Frontal cortex (tissue), 4 donors: ENCODE results near the gene NFATC1. TPM values are rescaled to one million over a fixed set of nuclear protein-coding genes. Genes with fewer than 3 reads are reported as not detected.

Experiments used
- DNase-seq, 2 donors: peaks; one replicate each; pipeline ENCODE4 v3.0.0; 2012; ENCODE audit warnings: low spot score in 2 of 2
- FAIRE-seq: peaks from 2 replicates; lab custom pipeline; 2012; peaks lifted over from hg19 to GRCh38; lab: Jason Lieb, UNC
- total RNA-seq: library from RNA; depleted of rRNA; stranded (reverse); fragments of >200 nt; gene quantifications from one replicate; pipeline ENCODE4 v1.2.3, GENCODE V29; 2014
- donor health status: control.
- donor health status: control.
- donor health status: control.

Gene NFATC1
- 0.41 TPM for total RNA-seq

DNA sequence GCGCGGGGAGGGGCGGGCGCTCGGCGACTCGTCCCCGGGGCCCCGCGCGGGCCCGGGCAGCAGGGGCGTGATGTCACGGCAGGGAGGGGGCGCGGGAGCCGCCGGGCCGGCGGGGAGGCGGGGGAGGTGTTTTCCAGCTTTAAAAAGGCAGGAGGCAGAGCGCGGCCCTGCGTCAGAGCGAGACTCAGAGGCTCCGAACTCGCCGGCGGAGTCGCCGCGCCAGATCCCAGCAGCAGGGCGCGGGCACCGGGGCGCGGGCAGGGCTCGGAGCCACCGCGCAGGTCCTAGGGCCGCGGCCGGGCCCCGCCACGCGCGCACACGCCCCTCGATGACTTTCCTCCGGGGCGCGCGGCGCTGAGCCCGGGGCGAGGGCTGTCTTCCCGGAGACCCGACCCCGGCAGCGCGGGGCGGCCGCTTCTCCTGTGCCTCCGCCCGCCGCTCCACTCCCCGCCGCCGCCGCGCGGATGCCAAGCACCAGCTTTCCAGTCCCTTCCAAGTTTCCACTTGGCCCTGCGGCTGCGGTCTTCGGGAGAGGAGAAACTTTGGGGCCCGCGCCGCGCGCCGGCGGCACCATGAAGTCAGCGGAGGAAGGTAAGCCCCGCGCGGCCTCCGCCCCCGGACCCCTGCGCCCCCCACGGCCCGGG, at the start of gene NFATC1:
NFATC1 (plus strand) TSS at position 170 of the 644 bp plus-strand sequence; CDS start at position 465, 295 bp downstream.
- DNase-seq (peak; percentile 71 to 87), FAIRE-seq (no peak)

DNA sequence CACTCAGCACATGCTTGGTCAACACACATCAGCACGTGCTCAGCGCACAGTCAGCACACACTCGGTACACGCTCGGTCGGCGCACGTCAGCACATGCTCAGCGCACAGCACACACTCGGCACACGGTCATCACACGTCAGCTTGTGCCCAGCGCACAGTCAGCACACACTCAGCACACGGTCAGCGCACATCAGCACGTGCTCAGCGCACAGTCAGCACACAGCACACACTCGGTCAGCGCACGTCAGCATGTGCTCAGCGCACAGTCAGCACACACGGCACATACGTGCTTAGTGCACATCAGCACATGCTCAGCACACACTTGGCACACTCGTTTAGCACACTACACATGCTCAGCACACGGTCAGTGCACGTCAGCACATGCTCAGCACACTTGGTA, 49.7 kb upstream of the NFATC1 start:
- FAIRE-seq, result no peak

GRCh38 chr18:79348066-79348465, 47.7 kb upstream of the NFATC1 start:
- DNase-seq, result no peak
- no peak for FAIRE-seq

More for the DNA sequence above, 49.7 kb upstream of the NFATC1 start:
- no peak for DNase-seq

- FAIRE-seq (no peak), DNase-seq (no peak)
Measured at GRCh38 chr18:79352432-79352831, 43.3 kb upstream of the NFATC1 start.

GRCh38 chr18:79353267-79353666, 42.5 kb upstream of the NFATC1 start:
- FAIRE-seq (no peak), DNase-seq (peak in 1 of 2 donors; percentile 46)

DNA sequence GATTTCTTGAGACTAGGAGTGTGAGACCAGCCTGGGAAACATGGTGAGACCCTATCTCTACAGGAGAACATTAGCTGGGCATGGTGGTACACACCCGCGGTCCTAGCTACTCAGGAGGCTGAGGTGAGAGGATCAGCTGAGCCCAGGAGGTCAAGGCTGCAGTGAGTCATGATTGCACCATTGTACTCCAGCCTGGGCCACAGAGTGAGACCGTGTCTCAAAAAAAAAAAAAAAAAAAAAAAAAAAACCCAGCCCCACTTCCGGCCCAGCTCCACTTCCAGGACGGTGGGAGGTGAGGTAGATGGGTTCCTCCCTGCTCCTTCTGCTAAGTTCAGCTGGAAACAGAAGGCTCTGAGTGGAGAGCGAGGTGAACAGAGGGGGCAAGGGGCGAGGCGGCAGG, 41.4 kb upstream of the NFATC1 start:
- FAIRE-seq (no peak), DNase-seq (no peak)

- FAIRE-seq, result no peak
- DNase-seq, result no peak
Measured at GRCh38 chr18:79355433-79356335, 40.0 kb upstream of the NFATC1 start.

DNA sequence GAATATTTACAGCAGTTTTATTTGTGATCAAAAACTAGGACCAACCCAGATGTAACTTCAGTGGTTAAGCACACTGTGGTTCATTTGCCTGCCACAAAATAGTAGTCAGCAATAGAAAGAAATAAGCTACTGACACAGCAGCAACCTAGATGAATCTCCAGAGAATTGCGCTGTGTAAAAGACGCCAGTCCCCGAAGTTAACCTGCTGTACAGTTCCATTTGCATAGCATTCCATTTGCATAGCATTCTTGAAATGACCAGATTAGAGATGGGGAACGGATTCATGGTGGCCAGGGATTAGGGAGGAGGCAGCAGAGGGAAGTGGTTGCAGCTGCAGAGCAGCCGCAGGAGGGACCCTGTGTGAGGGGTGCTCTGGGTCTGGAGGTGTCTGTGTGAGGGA, 39.3 kb upstream of the NFATC1 start:
- FAIRE-seq (no peak), DNase-seq (no peak)

- FAIRE-seq (no peak), DNase-seq (no peak)
Measured at GRCh38 chr18:79360933-79361332, 34.8 kb upstream of the NFATC1 start.

- DNase-seq (no peak), FAIRE-seq (no peak)
Measured at GRCh38 chr18:79361766-79362522, 33.8 kb upstream of the NFATC1 start.

DNA sequence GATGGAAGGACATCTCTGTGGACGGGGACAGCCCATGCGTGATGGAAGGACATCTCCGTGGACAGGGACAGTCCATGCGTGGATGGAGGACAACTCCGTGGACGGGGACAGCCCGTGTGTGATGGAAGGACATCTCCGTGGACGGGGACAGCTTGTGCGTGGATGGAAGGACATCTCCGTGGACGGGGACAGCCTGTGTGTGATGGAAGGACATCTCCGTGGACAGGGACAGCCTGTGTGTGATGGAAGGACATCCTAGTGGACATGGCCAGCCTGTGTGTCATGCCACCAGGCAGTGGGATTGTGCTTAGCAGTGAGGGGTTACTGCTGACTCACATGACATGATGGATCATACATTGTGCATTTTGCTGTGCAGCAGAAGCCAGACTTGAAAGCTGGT, 30.0 kb upstream of the NFATC1 start:
- DNase-seq (no peak), FAIRE-seq (no peak)

DNA sequence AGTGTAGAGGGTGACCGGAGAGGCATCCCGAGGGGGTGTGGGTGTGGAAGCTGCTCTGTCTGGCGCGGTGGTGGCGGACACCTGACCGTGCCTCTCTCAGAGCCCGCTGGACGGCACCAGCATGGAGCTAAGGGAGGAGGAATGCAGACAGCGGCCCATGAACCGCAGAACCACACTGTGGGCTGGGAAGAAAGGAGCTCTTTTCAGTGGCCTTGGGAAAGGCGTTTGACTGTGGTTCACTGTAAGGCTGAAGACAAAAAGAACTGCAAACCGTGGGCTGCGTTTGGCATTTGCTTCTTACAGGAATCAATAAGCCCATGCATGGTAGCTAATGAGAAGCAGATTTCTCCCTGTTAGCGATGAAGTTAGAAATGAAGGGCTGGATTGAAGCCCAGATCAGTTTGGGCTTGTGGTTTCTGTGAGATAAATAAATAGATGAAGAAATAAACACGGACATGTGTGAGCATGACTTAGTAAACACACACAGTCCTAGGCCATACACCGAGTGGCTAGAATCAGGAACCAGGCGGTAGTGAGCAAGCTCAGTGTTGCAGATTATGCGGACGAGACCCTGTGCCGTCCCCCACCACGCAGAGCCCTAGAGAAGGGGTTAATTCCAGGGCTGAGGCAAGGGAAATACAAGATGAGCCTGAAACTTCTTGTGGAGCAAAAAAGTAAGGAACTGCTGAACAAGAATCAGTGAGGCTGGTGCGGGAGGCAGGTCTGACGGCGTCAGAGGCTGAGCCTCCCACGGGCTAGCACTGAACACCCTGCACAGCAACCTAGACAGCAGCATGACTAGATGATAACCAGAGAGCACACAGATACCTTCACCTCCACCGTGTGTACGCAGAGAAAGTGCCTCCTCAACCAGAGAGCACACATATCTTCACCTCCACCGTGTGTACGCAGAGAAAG, 29.3 kb upstream of the NFATC1 start:
- FAIRE-seq (no peak), DNase-seq (no peak)

DNA sequence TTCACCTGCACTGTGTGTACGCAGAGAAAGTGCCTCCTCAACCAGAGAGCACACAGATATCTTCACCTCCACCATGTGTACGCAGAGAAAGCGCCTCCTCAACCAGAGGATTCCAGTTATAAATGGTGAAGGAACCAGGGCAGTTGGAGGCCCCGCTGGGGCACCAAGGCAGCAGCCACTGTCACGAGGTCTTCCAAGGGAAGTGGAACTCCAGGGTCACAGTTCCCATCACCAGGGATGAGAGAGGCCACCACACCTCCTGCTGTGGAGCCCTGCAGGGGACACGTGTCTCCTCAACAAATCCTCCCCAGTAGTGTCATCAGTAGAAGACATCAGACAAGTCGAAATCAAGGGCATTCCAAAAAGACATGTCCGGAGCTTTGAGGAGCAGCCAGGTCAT, 28.2 kb upstream of the NFATC1 start:
- DNase-seq, result no peak
- FAIRE-seq, result no peak

GRCh38 chr18:79367989-79368388, 27.7 kb upstream of the NFATC1 start:
- no peak for FAIRE-seq
- DNase-seq, result no peak

- FAIRE-seq (no peak), DNase-seq (no peak)
Measured at GRCh38 chr18:79368681-79369080, 27.0 kb upstream of the NFATC1 start.

- DNase-seq, result no peak
- FAIRE-seq, result no peak
Measured at GRCh38 chr18:79371561-79372121, 24.1 kb upstream of the NFATC1 start.

DNA sequence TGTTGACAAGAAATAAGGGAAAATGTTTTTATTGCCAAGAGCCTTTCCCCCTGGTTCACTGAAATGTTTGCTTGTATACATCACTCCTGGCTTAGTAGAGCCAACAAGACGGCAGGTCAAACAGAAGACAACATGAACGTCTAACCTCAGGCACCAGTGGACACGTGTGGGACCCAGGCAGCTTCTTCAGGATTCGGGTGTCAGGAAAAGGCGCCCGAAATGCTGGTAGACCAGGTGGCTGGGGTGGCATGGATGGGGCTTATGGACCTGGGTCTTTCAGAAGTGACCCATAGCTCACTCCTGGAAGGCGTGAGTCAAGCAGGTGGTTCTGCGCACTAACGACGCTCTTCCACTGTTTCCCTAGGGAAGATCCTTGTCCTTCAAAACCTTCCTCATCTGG, 23.3 kb upstream of the NFATC1 start:
- no peak for FAIRE-seq
- DNase-seq, result no peak

DNA sequence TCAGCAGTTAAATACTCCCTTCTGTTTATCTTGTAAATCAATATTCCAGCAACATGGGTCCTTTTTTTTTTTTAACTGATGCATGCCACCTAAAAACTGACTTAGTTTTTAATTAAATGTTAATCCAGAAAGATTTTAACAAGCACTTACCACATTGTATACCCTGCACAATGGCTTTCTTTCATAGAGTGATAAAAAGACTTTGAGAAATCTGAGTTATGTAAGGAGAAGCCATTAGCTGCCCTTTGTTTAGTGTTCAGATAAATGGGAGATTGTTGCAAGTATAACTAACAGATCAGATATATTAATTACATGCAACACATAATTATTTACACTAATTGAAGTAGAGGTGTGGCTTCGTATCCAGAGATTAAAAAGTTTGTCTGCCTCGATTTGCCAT, 22.7 kb upstream of the NFATC1 start:
- DNase-seq (no peak), FAIRE-seq (peak; percentile 52)

DNA sequence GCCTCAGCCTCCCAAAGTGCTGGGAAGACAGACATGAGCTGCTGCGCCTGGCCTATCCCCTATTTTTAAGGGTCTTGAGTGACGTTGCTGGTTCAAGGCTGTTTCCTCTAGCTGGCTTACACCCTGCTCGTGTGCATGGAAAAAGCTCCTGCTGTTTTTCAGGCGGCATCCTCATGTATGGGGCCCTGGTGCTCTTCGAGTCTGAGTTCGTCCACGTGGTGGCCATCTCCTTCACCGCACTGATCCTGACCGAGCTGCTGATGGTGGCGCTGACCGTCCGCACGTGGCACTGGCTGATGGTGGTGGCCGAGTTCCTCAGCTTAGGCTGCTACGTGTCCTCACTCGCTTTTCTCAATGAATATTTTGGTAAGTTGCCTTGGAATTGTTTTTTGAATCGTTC, 22.0 kb upstream of the NFATC1 start:
- DNase-seq (no peak), FAIRE-seq (no peak)
